HL-60/S4 treated with phorbol 12-myristate 13-acetate at 8.2 ng/mL for 4 days and 3 days (cell line): ENCODE results near the gene MPHOSPH9.

ENCODE experiments used
- in situ Hi-C: fragments of 300-500 bp; cut with MboI; formaldehyde crosslinking; loops from 2 replicates; pipeline ENCODE4 v1.15.0; 2022; ENCODE audit warnings: low sequenced_read_pairs

Gene MPHOSPH9

GRCh38 chr12:123231931-123232330 lies 1.0 kb downstream of the MPHOSPH9 start:
- in situ Hi-C loops: no loop called here

DNA sequence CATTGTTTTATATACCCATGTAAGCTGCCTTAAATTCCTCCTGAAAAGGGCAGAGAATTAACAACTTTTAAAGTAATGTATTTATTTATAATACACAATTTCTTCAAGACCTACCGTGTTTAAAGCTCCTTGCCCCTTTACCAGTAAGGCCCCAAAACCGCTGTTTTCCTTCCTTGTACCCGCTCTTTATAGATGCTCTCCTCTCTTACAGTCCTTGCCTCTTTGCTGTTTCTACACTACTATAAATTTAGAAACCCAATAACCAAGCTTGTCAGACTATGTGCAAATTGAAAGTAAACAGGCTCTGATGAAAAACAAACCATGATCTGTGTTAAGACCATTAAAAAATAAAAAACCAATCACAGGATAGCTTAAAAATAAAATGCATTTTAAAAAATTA lies 3.9 kb downstream of the MPHOSPH9 start:
- in situ Hi-C loops: no loop called here

- in situ Hi-C loops: no loop called here
Observed at GRCh38 chr12:123227581-123228258, 5.2 kb downstream of the MPHOSPH9 start.

DNA sequence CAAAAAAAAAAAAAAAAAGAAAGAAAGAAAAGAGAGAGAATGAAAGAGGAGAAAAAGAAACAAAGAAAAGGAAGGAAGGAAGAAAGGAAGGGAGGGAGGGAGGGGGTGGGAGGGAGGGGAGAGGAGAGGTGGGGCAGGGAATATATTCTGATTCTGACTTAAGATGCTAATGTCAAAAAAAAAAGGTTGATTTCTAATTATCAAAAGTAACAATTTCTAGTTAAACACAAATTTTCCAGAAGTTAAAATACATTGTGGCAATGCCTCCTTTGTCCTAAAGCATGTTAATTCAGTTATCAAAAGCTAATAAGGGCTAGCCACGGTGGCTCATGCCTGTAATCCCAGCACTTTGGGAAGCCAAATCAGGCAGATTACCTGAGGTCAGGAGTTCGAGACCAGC lies 7.5 kb downstream of the MPHOSPH9 start:
- in situ Hi-C loops: no loop called here

- in situ Hi-C loops: loop anchor here (25.0 kb wide), 1 partner anchor 661 kb away; no protein-coding TSS in a partner anchor
Observed at GRCh38 chr12:123223241-123223668, 9.7 kb downstream of the MPHOSPH9 start.

GRCh38 chr12:123207815-123208214 lies 25.1 kb downstream of the MPHOSPH9 start:
- in situ Hi-C loops: loop anchor here (25.0 kb wide), 1 partner anchor 646 kb away; no protein-coding TSS in a partner anchor

GRCh38 chr12:123206794-123207193 lies 26.1 kb downstream of the MPHOSPH9 start:
- in situ Hi-C loops: loop anchor here (25.0 kb wide), 1 partner anchor 644 kb away; no protein-coding TSS in a partner anchor

DNA sequence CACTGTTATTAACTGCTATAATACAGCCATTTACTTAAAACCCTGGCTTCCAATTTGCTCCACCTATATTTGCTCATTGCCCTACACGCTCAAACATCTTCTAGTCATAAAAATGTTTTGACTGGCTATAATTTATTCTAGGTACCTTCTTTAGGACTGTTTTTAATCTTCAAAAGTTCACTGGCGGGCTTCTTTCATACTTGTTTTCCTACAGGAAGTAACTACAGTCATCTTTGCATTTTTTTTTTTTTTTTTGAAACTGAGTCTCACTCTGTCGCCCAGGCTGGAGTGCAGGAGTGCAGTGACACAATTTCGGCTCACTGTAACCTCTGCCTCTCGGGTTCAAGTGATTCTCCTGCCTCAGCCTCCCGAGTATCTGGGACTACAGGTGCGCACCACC lies 32.5 kb downstream of the MPHOSPH9 start:
- in situ Hi-C loops: loop anchor here (25.0 kb wide), 1 partner anchor 638 kb away; no protein-coding TSS in a partner anchor

GRCh38 chr12:123199936-123200335 lies 33.0 kb downstream of the MPHOSPH9 start:
- in situ Hi-C loops: loop anchor here (25.0 kb wide), 1 partner anchor 638 kb away; no protein-coding TSS in a partner anchor

DNA sequence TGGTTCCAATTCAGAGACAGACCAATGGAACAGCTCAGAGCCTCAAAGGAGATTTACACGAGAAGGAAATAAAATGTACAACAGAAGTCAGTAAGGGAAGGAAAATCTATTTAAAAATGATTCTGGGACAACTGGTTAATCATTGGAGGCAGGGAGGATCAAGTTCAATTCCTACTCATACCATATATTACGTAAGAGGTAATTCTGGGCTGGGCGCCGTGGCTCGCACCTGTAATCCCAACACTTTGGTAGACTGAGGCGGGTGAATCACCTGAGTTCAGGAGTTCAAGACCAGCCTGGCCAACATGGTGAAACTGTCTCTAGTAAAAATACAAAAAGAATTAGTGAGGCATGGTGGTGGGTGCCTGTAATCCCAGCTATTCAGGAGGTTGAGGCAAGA lies 45.3 kb downstream of the MPHOSPH9 start:
- in situ Hi-C loops: no loop called here

- in situ Hi-C loops: no loop called here
Observed at GRCh38 chr12:123180171-123180570, 52.8 kb downstream of the MPHOSPH9 start.

GRCh38 chr12:123171967-123172366 lies 61.0 kb downstream of the MPHOSPH9 start:
- in situ Hi-C loops: no loop called here

- in situ Hi-C loops: no loop called here
Observed at GRCh38 chr12:123167329-123167728, 65.6 kb downstream of the MPHOSPH9 start.

DNA sequence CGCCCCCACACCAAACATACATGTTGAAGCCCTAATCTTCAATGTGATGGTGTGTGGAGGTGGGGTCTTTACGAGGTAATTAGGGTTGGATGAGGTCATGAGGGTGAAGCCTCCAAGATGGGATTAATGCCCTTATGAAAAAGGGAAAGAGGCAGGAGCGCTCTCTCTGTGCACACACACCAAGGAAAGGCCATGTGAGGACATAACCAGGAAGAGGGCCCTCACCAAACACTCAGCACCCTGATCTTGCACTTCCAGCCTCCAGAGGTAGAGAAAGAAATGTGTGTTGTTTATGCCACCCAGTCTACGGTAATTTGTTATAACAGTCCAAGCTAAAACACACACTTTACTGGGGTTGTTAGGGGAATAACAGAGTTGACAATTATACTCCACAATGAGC lies 67.4 kb downstream of the MPHOSPH9 start:
- in situ Hi-C loops: no loop called here

GRCh38 chr12:123164710-123165261 lies 68.2 kb downstream of the MPHOSPH9 start:
- in situ Hi-C loops: no loop called here

GRCh38 chr12:123164222-123164621 lies 68.7 kb downstream of the MPHOSPH9 start:
- in situ Hi-C loops: no loop called here

DNA sequence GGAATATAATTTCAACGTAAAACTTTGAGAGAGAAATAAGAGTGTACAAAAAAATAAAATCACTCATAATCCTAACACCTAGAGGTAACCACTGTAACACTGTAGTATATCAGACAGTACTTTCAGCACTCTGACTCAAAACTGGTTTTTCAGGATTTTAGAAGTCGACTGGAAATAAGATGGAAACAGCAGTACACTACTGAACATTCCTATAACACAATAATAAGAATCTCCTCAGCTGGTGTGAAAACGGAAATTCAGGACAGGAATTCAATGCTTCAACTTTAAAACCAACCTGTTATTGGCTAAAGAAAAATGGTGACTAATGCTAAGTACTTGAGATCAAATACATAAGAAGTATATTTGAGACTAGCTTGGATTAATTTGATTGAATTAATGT lies 69.7 kb downstream of the MPHOSPH9 start:
- in situ Hi-C loops: no loop called here

DNA sequence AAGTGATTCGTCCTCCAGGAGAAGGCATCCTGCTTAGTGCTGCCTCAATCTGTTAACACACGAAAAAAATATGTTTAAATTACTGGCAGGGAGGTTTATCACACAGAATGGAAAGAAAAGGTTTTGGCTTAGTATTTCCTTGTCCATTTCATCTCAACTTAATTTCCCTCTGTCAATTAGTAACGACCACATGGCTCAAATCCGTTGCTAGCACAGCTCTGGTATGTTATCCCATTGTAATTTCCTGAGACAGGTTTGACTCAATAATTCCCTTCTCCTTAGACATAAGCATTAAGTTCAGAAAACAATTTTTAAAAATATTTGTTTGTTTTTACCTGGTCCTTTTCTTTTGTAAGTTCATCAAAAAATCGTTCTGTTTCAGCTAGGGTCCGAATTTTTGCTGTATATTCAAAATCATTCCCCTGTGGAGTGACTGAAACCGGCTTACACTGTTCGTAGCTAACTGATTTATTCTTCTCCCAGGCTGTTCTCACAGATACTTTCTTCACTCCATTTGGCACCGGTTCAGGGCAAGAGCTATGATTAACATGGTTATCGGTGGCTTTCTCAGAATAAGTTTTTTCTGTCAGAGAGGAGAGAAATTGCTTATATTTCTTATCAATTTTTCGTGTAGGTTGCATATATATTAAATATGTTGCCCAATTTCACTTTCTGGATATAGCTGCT lies 72.0 kb downstream of the MPHOSPH9 start:
- in situ Hi-C loops: no loop called here

DNA sequence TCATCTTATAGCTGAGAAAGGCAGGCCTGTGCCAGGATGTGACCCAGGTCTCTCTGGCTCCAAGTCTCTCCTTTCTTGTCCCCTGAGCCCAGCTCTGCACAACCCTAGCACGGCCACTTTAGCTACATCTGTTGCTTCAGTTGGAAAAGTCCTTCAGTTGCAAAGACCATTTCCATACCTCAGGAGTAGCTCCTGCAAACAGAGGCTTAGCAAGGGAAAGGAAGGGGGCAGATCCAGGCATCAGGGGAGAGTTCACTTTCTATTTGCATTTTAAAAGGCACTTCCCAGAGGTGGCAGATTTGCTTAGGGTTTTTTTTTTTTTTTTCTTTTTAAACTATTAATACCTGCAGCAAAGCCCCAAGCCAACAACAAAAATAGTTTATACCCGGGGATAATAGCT lies 79.0 kb downstream of the MPHOSPH9 start:
- in situ Hi-C loops: no loop called here

- in situ Hi-C loops: no loop called here
Observed at GRCh38 chr12:123152833-123153232, 80.1 kb downstream of the MPHOSPH9 start.

DNA sequence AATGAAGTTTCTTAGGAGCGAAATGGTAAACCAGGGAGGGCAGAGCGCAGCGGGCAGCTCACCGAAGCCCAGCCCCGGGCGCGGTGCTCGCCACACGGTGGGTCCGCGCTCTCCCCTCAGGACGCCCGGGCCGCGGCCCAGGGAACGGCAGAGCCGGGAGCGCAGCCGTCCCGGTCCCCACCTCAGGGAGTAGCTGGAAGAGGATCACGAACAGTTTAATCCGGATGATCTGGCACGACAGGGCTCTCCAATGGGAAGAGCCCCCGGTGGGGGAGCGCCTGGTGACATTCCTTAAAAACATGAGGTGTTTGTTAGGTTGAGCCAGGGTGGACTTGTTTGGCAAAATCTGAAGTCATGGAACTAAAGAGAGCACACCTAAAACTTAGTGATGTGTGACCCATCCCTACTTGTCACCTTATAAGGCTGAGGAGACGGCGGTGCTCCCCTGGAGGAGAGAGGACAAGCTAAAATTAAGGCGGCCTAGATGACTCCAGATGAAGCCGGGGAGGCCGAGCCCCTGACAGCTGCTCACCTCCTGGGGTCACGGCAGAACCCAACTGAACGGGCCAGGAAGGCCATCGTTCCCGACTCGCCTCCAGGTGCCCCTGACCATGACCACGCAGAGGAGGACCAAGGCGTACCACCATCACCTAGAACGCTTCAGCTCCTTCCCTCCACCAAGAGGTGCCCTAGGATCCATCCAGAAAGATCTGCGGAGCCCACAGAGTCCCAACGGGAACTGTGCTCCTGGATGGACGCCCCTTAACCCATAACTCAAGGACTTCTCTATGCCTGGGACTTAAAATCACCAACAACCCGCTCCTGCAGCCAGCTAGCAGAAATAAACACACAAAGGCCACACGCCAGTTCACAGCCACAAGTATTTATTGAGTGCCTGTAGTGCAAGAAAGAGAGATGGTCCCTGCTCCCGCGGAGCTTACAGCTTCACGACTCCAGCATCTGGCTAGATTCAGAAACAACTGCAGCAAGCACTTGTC lies 81.2 kb downstream of the MPHOSPH9 start:
- in situ Hi-C loops: no loop called here
